HG03439 (cell line): ENCODE results near the gene NDUFA11.
"Not testable (repeated sequence)": the region's sequence is repeated elsewhere in the genome, so short reads cannot be mapped to it uniquely, and the experiment has no call there.

Experiments used
- ATAC-seq: cut with Tn5 transposase; IDR thresholded peaks from one replicate; pipeline ENCODE4 v1.9.1; 2021; ENCODE audit warnings: mild to moderate bottlenecking, moderate library complexity; ENCODE audit not compliant: unreplicated experiment

The NDUFA11 gene

DNA sequence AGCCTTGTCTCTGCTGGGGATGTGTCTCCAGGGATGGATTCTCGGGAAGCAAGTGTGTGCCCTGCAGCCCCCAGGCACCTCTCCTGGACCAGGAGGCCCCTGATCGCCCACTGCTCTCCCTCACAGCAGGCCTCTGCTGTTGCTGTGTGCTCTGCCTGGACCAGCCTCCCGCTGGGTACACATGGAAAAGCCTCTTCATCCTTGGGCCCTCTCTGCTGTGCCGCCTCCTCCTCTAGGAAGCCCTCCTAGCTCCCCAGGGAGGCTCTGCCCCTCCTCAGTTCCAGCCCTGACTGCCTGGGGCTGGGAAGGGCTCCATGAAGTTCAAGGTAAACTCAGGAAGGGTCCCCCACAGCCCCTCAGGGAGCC, 12.0 kb downstream of the NDUFA11 start:
- ATAC-seq: no peak

DNA sequence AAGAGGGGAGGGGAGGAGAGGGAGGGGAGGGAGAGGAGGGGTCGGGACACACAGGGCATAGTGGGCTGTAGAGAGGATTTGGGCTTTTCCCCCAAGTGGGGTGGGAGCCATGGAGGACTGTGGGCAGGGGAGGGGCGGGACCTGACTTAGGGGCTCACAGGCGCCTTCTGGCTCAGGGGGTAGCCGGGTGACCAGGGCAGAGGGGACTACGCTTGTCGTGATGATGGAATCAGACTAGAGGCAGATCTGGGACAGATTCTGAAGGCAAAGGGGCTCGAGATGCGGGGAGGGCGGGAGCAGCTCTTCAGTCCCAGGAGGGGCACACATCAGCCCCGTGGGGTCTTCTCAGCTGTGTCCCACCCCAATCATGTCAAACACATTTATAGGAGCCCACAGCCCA, 13.5 kb downstream of the NDUFA11 start:
- ATAC-seq: no peak

DNA sequence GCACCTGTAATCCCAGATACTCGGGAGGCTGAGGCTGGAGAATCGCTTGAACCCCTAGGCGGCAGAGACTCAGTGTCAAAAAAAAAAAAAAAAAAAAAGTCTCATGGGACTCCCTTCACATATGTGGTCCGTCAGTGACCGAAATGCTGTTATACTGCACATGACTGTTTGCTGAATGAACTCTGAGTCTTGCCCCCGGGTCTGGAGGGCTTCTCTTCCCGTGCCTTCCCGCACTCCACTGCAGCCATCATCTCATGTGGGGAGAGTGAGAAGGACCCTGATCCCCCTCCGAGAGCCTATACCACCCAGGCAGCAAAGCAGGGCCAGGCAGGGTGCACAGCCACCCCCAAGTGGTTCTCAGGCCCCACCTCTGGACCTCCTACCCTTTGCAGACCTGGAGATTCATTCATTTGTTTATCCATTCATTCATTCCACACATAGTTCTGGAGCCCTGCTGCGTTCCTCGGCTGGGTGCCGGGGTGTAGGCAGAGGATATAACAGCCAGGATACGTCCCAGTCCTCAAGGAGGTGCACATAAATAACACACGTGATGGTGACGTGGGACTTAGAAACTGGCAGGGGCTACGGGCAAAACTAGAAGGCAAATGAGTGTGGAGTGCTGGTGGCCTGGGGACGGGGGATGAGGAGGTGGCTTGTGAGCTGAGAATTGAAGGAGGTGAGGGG, 14.2 kb downstream of the NDUFA11 start:
- no peak for ATAC-seq

DNA sequence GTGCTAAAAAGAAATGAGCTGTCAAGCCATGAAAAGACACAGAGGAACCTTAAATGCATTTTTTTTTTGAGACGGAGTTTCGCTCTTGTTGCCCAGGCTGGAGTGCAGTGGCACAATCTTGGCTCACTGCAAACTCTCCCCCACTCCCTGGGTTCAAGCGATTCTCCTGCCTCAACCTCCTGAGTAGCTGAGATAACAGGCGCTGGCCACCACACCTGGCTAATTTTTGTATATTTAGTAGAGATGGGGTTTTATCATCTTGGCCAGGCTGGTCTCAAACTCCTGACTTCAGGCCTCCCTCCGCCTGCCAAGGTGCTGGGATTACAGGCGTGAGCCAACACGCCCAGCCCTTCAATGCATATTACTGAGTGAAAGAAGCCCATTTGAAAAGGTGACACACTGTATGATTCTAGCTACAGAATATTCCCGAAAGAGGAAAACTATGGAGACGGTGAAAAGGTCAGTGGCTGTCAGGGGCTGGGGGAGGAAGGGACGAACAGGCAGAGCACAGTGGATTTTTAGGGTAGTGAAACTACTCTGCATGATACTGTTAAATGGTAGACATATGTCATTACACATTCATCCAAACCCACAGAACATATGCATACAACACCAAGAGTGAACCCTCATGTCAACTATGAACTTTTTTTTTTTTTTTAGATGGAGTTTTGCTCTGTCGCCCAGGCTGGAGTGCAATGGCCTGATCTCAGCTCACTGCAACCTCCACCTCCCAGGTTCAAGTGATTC, 19.4 kb downstream of the NDUFA11 start:
- not testable (repeated sequence) for ATAC-seq

DNA sequence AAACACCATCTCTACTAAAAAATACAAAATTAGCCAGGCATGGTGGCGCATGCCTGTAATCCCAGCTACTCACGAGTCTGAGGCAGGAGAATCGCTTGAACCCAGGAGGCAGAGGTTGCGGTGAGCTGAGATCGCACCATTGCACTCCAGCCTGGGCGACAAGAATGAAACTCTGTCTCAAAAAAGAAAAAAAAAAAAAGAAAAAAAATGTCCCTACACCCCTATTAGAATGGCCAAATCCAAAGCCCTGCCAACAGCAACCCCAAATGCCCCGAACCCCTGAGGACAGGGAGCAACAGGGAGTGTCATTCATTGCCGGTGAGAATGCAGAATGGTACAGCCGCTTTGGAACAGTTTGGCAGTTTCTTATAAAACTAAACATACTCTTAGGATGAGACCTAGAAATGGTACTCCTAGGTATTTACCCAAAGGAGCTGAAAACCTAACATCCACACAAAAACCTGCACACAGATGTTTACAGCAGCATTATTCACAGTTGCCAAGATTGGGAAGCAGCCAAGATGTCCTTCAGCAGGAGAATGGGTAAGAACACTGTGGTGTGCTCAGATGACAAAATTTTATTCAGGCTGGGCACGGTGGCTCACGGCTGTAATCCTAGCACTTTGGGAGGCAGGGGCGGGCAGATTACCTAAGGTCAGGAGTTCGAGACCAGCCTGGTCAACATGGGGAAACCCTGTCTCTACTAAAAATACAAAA, 20.3 kb downstream of the NDUFA11 start:
- not testable (repeated sequence) for ATAC-seq

DNA sequence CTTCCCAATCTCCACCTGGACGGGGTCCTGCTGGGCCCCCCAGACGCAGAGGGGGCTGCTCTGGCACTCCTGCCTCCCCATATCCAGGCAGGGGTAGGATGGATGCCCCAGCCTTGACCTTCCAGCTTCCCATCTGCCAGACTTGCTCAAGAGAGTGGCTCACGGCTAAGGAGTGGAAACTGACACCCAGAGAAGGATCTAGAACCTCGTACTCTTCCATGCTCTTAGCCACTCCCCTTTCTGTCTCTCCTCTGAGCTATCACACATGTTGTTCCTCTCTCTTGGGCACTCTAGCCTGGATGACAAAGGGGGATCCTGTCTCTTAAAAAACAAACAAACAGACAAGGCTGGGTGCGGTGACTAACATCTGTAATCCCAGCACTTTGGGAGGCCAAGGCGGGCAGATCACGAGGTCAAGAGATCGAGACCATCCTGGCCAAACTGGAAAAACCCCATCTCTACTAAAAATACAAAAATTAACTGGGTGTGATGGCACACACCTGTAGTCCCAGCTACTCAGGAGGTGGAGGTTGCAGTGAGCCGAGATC, 21.1 kb downstream of the NDUFA11 start:
- no peak for ATAC-seq

DNA sequence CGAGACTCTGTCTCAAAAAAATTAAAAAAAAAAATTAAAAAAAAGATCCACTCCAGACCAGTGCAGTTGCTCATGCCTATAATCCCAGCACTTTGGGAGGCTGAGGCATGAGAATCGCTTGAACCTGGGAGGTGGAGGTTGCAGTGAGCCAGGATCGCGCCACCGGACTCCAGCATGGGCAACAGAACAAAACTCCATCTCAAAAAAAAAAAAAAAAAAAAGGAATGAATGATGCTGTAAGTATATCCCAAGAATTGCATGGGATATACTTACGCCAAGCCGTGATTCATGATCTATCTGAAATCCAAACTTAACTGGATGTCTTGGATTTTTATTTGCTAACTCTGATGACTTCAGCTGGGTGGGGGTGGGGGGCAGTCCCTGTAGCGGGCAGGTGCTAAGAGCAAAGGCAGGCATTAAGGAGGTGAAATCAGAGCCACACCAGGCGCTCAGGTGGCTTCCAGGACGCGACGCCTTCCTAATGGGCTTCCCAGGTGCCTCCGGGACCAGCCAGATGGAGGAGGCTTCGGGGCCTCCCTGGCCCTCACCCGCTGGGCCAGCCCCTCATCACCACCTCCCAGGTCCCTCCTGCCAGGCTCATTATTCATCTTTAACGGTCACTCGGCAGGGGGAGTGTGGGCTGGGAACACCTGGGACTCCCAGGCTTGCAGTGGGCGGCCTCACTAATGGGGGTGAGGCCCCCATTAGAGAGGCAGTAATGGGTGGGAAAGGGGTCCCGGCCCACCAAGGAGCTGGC, 21.9 kb downstream of the NDUFA11 start:
- ATAC-seq: no peak

DNA sequence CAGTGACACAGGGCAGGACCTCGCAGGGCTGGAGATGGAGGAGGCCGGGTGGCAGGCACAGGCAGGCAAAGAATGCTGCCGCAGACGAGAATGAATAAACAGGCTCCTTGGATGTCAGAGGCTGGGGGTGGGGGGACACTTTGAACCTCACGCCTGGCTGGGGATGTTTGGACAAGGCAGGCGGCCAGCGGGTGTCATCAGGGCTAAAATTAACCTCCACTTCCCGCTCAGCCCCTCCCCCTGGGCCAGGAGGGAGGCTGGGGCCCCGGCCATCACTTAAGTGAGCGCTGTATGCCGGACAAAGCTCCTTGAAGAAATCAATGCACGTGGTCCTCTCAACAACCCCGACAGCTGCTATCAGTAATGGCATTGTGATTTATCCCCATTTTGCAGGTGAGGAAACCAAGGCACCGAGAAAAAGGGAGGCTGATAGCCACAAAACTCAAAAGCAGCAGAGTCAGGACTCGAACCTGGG, 22.9 kb downstream of the NDUFA11 start:
- ATAC-seq: no peak

DNA sequence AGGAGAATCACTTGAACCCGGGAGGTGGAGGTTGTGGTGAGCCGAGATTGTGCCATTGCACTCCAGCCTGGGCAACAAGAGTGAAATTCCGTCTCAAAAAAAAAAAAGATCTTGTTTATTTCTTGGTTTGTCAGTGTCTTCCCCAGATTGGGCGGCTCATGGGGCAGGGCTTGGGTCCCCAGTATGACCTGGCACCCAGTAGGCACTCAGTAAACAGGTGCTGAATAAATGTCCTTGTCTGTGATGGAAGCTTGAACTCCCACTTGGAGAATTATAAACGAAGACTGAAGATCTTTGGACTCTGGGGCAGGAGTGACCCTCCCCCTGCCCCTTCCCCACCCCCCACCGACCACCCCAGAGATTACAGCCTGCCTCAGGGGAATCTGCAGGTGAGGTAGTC, 23.4 kb downstream of the NDUFA11 start:
- ATAC-seq: no peak

DNA sequence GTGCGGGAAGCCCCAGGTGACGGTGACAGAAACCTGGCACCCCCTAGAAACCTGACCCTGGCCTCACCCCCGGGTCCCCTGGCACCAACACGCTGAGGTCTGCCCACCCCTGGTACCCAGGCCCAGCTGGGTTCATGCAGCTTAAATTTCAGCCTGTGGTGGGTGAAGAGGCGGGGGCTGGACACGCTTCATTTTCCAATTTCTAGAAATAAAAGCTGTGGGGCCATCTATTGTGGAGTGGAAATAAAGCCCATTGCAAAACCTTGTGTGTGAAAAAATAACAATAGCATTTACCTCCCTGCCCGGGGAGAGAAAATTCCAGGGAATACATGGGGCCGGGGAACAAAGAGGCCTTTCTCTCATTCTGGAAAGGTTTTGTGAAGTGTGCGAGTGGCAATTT, 25.7 kb downstream of the NDUFA11 start:
- ATAC-seq: no peak

DNA sequence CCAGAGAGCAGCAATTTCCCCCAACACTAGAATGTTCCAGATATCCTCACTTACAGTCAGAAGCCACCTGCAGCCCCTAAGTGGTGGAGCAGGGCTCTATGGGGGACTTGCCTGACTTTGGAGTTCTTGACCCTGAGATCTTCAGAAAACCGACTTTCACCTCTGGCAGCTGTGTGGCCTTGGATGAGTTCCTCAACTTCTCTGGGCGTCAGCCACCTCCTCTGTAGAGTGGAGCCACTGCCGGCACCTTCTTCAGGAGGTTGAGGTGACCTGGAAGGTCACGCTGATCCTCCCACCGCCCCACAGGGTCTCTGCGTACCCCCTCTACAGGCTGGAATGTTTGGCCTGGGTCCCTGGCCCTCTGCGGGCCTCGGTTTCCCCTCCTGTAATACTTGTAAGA, 26.2 kb downstream of the NDUFA11 start:
- no peak for ATAC-seq

DNA sequence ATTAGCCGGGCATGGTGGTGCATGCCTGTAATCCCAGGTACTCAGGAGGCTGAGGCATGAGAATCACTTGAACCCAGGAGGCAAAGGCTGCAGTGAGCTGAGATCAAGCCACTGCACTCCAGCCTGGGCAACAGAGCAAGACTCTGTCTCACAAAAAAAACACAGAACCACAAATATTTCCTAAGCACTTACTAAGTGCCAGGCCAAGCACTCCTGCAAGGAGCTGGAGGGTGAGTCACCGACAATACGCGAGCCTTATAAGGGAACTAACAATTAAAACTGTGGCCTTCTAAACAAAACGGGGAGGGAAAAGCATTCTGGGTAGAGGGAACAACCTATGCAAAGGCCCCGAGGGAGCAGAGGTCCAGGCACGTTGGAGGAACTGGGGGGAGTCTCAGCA, 29.1 kb downstream of the NDUFA11 start:
- ATAC-seq: not testable (repeated sequence)

DNA sequence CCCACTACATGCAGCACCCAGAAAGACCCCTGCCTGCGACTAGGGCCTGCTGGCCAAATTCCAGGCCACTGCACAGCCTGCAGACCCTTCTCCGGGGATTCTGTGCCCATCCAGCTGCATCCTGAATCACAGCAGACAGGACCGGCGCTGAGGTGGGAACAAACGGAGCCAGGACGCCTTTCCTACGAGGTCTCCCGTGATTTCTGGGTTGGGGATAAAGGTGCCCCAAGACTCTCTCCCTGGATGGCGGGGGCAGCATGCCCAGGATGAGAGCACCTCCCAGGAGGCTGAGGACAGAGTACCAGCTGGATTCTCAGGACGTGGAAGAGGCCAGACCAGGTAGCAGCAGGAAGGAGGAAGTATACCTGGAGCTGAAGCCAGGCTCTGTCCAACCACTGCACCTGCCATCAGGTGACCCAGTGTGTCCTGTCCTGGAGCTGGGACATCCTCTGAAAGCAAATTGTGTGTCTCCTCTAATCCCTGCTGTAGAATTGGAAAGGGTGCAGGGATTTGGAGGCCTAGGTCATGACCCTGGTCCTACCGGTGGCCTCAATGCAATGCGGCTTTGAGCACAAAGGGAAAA, 29.9 kb downstream of the NDUFA11 start:
- ATAC-seq: no peak

DNA sequence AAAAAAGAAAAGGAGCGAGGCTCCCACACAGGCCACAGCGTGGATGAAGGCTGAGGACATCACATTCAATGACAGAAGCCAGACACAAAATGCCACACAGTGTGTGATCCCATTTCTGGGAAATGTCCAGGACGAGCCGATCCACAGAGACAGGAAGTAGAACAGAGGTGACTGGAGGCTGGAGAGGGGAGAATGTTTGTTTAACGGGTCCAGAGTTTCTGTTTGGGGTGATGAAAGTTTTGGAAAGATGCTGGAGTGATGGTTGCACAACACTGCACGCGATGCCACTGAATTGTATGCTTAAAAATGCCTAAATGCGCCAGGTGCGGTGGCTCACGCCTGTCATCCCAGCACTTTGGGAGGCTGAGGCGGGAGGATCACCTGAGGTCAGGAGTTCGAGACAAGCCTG, 32.6 kb downstream of the NDUFA11 start:
- ATAC-seq: no peak

DNA sequence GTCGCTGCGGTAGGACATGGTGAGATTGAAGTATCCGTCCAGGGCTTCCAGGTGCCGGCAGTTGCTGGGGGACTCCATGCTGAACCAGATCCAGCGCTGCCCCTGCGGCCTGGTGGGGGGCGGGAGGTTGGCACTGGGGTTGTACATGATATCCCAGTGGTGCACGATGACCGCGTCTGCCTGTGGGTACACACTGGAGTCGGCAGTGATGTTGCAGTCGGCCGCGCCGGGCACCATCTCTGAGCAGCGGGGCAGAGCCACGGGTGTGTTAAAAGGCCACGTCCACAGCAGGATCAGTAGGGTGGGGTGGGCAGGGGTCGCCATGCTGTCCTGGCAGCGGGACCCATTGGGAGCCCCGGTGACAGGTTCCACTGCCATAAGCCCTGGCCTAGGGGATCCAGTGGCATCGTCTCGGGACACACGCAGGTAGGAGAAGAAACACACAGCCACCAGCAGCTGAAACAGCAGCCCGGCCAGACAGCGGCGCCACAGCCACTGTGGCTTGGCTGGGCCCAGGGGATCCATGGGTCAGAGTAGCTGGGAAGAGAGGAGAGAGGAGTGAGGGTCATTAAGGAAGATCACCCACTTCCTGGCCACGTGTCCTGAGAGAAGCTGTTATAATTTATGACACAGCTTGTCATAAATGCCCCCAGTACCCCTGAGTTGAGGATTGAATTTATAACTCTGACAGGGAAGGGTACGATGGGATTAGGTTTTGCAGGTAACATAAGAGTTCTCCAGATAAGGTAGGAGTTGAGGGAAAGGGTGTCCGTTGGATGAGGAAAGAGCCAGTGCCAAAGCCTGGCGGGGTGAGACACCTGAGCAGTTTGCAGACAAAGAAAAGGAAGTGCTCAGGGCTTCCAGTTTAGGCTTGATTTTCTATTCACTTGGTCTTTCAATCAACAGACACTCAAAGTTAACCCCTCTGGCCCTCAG, 36.1 kb downstream of the NDUFA11 start:
- no peak for ATAC-seq

DNA sequence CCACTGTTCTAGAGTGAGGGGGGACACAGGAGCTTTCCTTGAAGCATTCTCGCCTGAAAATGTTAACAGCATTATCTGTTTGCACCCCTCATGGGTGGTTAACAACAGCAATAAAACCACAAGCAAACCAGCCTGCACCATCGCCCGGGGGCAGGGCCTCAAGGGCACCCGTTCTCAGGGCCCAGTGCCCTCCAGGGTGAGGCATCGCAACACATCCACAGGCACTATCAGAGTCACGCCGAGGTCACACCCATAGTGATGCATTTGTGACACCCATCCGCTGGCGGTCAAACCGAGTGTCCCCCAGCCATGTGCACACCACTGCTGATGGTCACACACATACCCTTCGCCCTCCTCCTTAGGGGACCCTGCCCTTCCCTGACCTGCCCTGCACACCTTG, 37.8 kb downstream of the NDUFA11 start:
- ATAC-seq: no peak

DNA sequence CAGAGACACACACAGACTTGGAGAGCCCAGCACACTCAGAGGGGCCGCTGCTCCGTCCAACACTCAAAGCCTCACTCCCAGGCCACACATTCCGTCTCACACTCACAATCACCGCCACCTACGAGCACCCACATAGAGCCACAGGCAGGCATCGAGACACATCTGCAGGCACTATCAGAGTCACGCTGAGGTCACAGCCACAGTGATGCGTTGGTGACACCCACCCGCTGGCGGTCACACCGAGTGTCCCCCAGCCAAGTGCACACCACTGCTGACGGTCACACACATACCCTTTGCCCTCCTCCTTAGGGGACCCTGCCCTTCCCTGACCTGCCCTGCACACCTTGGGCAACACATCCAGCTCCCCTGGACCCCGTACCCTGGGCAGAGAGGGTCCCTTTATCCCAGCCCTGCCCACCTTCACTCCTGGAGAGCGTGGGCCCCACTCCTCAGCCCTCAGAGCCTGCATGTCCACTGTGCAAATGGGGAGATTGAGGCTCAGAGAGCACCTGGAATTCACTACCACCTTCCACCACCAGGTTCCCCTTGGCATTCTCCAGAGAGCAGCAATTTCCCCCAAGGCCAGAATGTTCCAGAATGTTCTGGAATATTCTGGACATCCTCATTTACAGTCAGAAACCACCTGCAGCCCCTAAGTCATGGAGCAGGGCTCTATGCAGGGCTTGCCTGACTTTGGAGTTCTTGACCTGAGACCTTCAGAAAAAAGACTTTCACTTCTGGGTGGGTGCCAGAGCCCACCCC, 38.7 kb downstream of the NDUFA11 start:
- no peak for ATAC-seq

DNA sequence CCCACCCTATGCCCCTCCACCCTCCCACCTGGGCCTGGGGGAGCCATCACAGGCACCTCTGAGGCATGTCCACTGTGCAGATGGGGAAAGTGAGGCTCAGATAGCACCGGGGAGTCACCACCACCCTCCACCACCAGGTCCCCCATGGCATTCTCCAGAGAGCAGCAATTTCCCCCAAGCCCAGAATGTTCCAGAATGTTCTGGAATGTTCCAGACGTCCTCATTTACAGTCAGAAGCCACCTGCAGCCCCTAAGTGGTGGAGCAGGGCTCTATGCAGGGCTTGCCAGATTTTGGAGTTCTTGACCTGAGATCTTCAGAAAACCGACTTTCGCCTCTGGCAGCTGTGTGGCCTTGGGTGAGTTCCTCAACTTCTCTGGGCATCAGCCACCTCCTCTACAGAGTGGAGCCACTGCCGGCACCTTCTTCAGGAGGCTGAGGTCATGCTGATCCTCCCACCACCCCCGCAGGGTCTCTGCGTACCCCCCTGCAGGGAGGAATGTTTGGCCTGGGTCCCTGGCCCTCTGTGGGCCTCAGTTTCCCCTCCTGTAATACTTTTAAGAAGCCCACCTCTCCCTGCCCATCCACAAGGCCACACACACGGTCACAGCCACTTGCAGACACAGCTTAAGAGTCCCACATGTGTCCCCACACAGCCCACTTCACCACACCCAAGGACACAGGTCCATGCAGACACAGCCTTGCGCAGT, 39.4 kb downstream of the NDUFA11 start:
- no peak for ATAC-seq
